Neural cell (in vitro differentiated cells): ENCODE data around the gene SPOCK1.

Source experiments
- EP300 ChIP-seq: fragments of 450-650 bp; conservative IDR thresholded peaks from 2 replicates; pipeline ENCODE4 v1.6.1; 2014; ENCODE audit warnings: antibody characterized with exemption, mild to moderate bottlenecking, moderate library complexity; ENCODE audit not compliant: poor library complexity, severe bottlenecking
- EZH2 ChIP-seq: fragments of 200-600, 300-800 bp; shearing (Covaris generic), sonication (generic); IDR thresholded peaks from 2 replicates; pipeline ENCODE4 v1.6.1; 2014; ENCODE audit warnings: antibody characterized with exemption, low read length, borderline replicate concordance, mild to moderate bottlenecking; ENCODE audit not compliant: insufficient read depth, poor library complexity, severe bottlenecking
- MXI1 ChIP-seq: fragments of 450-650 bp; conservative IDR thresholded peaks from 2 replicates; pipeline ENCODE4 v1.6.1; 2014; ENCODE audit warnings: antibody characterized with exemption, mild to moderate bottlenecking; ENCODE audit not compliant: poor library complexity, severe bottlenecking
- POLR2AphosphoS5 ChIP-seq: IDR thresholded peaks from 2 replicates; pipeline ENCODE4 v1.6.1; 2012
- RAD21 ChIP-seq: fragments of 450-650 bp; conservative IDR thresholded peaks from 2 replicates; pipeline ENCODE4 v1.6.1; 2014; ENCODE audit warnings: antibody characterized with exemption, mild to moderate bottlenecking, moderate library complexity
- SMC3 ChIP-seq: fragments of 450-650 bp; conservative IDR thresholded peaks from 2 replicates; pipeline ENCODE4 v1.6.1; 2014; ENCODE audit warnings: antibody characterized with exemption, mild to moderate bottlenecking, moderate library complexity; ENCODE audit not compliant: poor library complexity
- TAF1 ChIP-seq: IDR thresholded peaks from 2 replicates; pipeline ENCODE4 v1.6.1; 2012; ENCODE audit warnings: low read depth
- TF ChIP-seq, protein P1 (sequence below): fragments of 450-650 bp; IDR thresholded peaks from 2 replicates; pipeline ENCODE4 v1.5.1; 2014; ENCODE audit warnings: antibody characterized with exemption, mild to moderate bottlenecking, moderate library complexity; ENCODE audit not compliant: poor library complexity, severe bottlenecking
- TF ChIP-seq, protein P2 (sequence below): IDR thresholded peaks from 2 replicates; pipeline ENCODE4 v1.6.1; 2012; ENCODE audit warnings: borderline replicate concordance

DNA sequence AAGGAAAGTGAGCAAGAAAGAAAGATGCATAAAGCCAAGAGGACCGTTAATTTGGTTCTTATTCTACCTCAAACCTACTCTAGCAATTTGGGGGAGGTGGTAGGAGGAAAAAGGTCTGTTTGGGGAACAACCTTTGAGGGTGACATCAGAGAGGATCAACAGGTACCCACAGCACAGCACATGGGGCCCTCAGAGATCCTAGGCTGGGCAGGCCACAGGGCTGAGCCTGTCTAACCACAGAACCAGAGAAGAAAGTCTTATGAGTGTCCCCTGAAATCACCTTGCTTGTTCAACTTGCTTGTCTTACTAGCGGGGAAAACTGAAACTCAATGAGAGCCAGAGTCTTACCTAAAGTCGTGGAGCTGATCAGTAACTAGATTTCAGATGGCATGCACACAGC is 385.2 kb downstream of the SPOCK1 start:
- TF ChIP-seq POLR2AphosphoS5: no peak
- TF ChIP-seq, protein P1, sequence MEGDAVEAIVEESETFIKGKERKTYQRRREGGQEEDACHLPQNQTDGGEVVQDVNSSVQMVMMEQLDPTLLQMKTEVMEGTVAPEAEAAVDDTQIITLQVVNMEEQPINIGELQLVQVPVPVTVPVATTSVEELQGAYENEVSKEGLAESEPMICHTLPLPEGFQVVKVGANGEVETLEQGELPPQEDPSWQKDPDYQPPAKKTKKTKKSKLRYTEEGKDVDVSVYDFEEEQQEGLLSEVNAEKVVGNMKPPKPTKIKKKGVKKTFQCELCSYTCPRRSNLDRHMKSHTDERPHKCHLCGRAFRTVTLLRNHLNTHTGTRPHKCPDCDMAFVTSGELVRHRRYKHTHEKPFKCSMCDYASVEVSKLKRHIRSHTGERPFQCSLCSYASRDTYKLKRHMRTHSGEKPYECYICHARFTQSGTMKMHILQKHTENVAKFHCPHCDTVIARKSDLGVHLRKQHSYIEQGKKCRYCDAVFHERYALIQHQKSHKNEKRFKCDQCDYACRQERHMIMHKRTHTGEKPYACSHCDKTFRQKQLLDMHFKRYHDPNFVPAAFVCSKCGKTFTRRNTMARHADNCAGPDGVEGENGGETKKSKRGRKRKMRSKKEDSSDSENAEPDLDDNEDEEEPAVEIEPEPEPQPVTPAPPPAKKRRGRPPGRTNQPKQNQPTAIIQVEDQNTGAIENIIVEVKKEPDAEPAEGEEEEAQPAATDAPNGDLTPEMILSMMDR: no peak
- TF ChIP-seq, protein P2, sequence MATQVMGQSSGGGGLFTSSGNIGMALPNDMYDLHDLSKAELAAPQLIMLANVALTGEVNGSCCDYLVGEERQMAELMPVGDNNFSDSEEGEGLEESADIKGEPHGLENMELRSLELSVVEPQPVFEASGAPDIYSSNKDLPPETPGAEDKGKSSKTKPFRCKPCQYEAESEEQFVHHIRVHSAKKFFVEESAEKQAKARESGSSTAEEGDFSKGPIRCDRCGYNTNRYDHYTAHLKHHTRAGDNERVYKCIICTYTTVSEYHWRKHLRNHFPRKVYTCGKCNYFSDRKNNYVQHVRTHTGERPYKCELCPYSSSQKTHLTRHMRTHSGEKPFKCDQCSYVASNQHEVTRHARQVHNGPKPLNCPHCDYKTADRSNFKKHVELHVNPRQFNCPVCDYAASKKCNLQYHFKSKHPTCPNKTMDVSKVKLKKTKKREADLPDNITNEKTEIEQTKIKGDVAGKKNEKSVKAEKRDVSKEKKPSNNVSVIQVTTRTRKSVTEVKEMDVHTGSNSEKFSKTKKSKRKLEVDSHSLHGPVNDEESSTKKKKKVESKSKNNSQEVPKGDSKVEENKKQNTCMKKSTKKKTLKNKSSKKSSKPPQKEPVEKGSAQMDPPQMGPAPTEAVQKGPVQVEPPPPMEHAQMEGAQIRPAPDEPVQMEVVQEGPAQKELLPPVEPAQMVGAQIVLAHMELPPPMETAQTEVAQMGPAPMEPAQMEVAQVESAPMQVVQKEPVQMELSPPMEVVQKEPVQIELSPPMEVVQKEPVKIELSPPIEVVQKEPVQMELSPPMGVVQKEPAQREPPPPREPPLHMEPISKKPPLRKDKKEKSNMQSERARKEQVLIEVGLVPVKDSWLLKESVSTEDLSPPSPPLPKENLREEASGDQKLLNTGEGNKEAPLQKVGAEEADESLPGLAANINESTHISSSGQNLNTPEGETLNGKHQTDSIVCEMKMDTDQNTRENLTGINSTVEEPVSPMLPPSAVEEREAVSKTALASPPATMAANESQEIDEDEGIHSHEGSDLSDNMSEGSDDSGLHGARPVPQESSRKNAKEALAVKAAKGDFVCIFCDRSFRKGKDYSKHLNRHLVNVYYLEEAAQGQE: no peak
- TF ChIP-seq TAF1: no peak
- TF ChIP-seq EP300: no peak
- no peak for TF ChIP-seq SMC3
- no peak for TF ChIP-seq EZH2
- TF ChIP-seq MXI1: no peak
- no peak for TF ChIP-seq RAD21
